Body of pancreas (tissue), 4 donors: ENCODE results near the gene GALNT15.

ENCODE experiments used
- POLR2A ChIP-seq, 3 donors: fragments of 450-650 bp; IDR thresholded peaks; one replicate each; pipeline ENCODE4 v1.6.1; 2016; ENCODE audit warnings: antibody characterized with exemption in 3 of 3, mild to moderate bottlenecking in 2 of 3
- TF ChIP-seq, protein P1 (sequence below), 7 experiments: fragments of 450-650 bp in 4 of 7; fragments of 200-600 bp in 3 of 7; sonication (generic) in 3 of 7; IDR thresholded peaks; one replicate each; pipeline ENCODE4 v1.5.1; 2016 to 2019; ENCODE audit warnings: antibody characterized with exemption in 7 of 7

DNA sequence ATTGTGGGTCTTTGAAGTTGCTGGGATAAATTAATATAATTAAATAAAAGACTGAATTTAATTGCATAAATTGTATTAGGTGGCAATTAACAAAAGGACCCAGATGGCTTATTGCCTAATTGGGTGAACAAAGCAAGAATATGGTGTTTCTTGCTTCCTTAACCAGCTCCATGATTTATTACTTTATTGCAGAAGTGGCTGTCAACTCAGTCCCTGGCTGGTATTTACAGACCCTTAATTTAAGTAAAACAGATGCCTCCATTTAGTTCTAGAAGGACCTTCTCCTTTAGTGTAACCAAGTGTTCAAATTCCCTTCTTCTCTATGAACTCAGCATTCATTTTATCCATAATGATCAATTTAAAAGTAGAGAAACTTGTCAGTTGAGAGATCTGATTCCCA is 55.2 kb downstream of the GALNT15 start:
- TF ChIP-seq POLR2A (IDR thresholded peaks at IDR 0.05) = no peak
- TF ChIP-seq, protein P1, sequence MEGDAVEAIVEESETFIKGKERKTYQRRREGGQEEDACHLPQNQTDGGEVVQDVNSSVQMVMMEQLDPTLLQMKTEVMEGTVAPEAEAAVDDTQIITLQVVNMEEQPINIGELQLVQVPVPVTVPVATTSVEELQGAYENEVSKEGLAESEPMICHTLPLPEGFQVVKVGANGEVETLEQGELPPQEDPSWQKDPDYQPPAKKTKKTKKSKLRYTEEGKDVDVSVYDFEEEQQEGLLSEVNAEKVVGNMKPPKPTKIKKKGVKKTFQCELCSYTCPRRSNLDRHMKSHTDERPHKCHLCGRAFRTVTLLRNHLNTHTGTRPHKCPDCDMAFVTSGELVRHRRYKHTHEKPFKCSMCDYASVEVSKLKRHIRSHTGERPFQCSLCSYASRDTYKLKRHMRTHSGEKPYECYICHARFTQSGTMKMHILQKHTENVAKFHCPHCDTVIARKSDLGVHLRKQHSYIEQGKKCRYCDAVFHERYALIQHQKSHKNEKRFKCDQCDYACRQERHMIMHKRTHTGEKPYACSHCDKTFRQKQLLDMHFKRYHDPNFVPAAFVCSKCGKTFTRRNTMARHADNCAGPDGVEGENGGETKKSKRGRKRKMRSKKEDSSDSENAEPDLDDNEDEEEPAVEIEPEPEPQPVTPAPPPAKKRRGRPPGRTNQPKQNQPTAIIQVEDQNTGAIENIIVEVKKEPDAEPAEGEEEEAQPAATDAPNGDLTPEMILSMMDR (IDR thresholded peaks at IDR 0.05) = no peak
